HG03066 (cell line): ENCODE measurements around the gene TFDP2.
"Not testable (repeated sequence)": the region's sequence is repeated elsewhere in the genome, so short reads cannot be mapped to it uniquely, and the experiment has no call there.

Source experiments
- ATAC-seq: cut with Tn5 transposase; IDR thresholded peaks from one replicate; pipeline ENCODE4 v1.9.1; 2021; ENCODE audit warnings: low read depth; ENCODE audit not compliant: unreplicated experiment

TFDP2 gene

DNA sequence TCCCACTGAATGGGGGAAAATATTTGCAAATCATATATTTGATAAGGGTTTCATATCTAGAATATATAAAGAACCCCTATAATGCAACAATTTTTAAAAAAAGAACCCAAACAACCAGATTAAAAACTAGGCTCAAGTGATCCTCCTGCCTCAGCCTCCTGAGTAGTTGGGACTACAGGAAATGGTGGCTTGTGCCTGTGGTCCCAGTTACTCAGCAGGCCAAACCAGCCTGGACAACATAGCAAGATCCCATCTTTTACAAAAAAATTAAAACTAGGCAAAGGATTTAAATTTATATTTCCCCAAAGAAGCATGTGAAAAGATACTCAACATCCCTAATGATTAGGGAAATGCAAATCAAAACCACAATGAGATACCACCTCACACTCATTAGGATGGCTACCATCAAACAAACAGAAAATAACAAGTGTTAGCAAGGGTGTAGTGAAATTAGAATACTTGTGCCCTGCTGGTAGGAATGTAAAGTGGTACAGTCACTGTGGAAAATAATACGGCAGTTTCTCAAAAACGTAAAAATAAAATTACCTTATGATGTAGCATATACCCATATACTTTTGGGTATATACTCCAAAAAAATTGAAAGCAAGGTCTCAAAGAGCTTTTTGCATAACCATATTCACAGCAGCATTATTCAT lies 19.7 kb downstream of the TFDP2 start:
- ATAC-seq, result no peak

DNA sequence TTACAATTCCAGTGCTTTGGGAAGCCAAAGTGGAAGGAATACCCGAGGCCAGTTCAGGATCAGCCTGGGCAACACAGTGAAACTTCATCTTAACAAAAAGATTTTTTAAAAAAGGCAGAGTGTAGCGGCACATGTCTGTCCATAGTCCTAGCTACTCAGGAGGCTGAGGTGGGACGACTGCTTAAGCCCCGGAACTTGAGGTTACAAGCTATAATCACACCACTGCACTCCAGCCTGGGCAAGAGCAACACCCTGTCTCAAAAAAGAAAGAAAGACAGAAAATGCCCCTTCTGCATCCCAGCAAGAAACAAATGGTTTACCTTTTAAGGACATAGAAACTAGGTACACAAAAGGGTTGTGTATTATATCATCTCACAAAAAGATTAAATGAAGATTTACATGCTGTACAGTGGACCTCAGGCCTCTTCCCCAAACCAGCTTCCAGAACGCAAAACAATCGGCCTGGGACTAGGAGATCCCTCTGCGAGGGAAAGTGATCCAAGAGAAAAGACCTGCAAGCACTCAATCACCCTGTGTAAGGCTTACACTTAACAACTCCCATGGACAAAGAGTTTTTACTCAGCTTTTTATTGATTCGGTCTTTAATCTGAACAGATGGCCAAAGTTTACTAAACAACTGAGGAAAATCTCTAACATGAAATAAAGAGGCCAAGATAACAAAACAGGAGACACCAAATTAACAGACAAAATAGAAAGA lies 21.2 kb downstream of the TFDP2 start:
- no peak for ATAC-seq

DNA sequence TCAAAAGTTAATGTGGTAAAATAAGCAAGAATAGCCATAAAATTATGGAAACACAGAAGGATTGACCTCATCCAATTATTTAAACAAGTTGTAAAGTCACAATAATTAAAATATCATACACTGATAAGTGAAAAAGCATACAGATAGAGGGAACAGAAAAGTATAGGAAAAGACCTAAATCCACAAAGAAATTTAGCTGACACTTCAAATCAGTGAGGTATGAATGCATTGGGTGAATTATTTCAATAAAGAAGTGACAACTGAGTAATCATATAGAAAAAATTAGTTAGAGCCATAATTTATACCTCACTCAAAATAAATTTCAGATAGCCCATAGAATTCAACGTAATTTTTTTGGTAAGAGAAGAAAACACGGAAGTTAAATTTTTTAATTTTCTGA lies 25.1 kb downstream of the TFDP2 start:
- ATAC-seq, result no peak

DNA sequence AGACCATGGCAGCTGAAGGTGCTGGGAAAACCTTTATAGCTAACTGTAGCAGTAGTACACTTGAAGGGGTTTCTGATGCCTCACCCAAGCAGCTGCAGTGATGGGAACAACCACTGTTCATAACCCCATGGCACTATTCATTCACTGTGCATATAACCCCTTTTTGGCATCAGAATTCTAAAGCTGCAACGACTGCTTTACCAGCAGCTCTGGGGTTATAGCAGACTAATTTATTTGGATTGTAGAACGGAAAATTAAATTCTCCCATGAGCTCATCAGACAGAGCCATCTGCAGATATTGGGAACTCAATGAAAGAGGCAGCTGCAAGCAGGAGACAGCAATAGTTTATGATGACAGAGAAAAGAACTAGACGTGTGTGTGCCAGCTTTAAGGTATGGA lies 28.6 kb downstream of the TFDP2 start:
- ATAC-seq, result no peak

DNA sequence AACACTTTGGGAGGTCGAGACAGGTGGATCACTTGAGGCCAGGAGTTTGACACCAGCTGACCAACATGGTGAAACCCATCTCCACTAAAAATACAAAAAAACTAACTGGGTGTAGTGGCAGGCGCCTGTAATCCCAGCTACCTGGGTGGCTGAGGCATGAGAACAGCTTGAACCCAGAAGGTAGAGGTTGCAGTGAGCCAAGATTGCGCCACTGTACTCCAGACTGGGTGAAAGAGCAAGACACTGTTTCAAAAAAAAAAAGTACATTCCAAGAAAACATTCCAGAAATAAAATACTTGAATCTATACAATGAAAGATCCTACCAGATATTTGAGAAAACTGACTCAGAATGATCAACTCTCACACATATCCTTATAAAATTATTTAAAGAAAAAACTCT lies 30.4 kb downstream of the TFDP2 start:
- ATAC-seq, result no peak

DNA sequence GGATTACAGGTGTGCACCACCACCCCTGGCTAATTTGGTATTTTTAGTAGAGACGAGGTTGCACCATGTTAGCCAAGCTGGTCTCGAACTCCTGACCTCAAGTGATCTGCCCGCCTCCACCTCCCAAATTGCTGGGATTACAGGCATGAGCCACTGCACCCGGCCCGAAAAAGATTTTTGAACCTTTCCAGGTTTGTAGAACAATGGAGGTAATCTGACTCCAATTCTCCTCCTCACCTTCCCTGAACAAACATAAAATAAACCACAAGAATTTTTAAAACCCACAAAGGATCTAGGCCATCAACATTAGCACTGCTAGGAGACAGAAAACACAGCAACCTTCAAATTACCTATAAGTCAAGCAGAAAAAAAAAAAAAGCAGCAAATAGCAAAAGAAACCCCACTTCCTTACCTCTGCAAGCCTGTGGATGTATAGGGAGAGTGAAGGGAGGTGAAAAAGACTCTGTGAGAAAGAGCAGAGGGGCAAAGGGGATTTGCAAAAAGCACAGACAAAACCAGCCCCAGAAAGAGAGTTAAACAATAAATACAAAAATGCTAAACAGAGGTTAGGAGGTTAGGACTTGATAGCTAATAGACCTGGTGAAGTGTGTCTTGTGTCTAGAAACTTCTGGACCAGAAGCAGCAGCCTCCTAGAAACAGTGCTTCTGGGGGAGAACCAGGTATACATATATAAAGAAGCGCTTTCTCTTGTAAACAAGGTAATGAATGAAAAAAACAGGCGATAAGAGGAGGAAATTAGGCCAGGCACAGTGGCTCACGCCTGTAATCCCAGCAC lies 32.1 kb downstream of the TFDP2 start:
- ATAC-seq, result no peak

DNA sequence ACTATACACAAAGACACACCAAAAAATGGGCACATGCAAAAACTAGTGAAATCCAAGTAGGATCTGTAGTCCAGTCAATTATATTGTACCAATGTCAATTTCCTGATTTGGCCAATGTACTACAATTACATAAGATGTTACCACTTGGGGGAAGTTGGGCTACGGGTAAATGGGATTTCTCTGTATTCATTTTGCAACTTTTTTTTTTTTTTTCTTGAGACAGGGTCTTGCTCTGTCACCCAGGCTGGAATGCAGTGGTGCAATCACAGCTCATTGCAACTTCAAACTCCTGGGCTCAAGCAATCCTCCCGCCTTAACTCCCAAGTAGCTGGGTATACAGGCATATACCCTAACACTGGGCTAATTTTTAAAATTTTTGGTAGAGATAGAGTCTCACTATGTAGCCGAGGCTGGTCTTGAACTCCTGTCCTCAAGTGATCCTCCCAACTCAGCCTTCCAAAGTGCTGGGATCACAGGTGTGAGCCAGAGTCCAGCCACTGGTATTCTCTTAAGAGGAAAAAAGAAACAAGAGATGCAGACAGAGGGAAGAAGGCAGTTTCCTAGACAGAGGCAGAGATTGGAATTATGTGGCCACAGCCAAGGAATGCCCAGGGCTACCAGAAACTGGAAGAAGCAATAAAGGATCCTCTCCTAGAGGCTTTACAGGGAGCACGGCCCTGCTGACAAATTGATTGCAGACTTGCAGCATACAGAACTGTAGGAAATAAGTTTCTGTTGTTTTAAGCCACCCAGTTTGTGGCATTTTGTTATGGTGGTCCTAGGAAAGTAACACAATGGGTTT lies 33.3 kb downstream of the TFDP2 start:
- no peak for ATAC-seq

DNA sequence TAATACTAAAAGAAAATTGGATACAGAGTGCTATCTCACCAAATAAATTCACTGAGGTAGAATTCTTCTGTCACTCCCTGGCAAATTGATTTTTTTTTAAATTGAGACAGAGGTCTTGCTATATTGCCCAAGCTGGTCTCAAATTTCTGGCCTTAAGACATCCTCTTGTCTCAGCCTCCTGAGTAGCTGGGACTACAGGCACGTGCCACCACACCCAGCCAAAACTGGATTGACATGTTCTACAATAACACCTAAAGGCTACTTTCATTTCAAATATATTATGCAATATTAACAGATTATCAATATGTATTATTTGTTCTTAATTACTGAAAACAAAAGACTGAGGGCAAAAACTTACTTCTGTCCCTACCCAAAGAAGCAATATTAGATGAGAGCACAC lies 36.7 kb downstream of the TFDP2 start:
- no peak for ATAC-seq

DNA sequence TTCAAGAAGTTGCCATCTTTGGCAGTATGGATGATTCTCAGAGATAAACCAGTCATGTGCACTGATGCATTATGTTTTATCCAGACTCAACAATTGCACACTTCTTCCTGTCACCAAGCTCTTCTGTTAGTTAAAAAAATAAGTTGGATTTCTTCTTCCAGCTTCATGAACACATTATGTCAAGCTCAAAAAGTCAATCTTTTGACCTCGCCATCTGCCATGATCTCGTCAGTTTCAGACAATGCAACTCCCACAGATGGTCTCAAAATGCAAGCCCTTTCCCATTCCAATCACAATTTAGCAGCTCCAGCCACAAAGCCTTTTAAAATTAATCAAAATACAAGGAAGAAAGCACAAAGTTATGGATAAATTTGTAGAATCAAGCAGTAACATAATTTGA lies 42.8 kb downstream of the TFDP2 start:
- ATAC-seq, result no peak

DNA sequence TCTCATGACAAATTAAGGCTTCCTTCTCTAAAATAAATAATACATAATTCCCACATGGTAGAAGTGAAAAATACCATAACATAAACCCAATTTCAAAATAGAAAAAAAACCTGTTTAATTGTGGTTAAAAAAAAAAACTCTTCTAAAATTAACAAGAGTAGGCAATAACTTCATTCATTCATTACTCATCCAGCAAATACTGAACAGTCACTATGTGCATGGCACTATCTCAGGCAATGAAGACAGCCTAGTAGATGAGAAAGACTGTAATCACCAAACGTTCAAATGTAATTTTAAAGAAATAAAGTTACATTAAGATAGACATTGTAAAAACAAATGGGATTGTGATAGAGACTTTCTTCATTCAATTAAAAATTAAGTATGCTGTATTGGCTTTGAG lies 43.4 kb downstream of the TFDP2 start:
- no peak for ATAC-seq

DNA sequence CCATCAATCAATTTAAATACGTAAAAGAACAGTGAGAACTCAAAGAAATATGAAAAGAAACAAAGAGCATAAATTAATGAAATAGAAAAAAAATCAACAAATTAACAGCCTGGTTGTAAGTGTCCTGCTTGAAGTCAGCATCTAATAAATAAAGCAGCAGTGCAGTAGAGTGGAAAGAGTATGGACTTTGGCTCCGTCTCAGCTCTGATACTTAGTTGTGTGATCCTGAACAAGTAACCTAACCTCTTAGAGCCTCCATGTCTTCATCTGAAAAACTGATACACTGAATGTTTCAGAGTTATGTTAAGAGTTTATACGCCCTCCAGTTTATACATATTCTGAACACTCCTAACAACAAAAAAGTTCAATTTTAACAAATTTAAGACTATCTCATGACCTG lies 44.6 kb downstream of the TFDP2 start:
- ATAC-seq, result no peak

DNA sequence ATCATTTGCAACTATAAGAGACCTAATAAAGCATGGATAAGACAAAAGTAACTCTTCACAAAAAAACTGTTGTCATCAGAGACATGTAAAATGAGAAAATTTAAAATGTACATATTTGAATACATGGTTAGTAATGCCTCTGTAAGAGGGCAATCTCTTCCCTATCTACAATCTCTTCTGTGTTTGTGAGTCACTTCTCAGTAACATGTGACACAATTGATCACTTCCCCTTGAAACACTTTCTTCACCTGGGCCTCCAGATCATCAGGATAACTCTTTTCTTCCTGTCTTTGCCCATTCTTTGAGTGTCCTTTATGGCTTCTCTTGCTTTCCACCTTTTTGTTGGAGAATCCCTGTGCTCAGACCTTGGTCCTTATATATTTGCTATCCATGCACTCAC lies 50.4 kb downstream of the TFDP2 start:
- no peak for ATAC-seq

DNA sequence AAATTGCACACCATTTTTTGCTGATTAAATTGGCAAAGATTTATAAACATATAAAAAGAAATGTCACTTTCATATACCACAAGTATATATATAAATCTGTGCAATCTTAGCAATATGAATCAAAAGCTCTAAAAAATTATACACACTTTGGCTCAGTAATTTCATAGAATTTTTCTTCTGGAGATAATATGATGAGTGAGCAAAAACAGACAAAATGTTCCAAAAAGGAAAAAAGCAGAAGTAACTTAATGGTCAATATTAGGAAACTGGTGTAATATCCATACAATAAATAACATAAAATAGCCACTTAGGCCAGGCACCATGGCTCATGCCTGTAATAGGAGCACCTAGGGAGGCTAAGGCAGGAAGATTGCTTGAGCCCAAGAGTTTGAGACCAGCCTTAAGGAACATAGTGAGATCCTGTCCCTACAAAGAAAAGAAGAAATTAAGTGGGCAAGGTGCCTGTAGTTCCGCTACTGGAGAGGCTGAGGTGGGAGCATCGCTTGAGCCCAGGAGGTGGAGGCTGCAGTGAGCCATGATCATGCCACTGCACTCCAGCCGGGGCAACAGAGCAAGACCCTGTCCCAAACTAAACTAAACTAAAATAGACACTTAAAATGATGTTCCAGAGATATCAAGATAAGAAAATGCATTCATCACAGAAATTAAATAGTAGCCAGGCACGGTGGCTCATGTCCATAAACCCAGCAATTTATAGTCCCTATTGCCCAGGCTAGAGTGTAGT lies 52.1 kb downstream of the TFDP2 start:
- ATAC-seq, result no peak

DNA sequence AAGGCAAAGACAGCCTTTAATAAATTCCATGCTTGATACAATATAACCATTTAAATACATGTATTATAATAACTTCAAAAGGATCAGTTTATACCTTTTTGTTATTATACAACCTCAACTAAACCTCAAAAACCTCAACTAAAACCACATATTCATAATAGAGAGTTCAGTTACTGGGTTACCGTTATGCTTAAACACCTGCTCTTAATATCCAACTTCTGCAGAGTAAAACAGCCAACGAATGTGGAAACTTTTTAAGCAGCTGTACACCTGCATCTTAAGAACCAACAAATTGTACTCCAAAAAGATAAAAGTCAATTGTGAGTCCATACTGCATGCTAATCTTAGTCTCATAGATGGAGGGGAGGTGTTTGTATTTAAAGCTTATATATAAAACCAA lies 53.5 kb downstream of the TFDP2 start:
- no peak for ATAC-seq

DNA sequence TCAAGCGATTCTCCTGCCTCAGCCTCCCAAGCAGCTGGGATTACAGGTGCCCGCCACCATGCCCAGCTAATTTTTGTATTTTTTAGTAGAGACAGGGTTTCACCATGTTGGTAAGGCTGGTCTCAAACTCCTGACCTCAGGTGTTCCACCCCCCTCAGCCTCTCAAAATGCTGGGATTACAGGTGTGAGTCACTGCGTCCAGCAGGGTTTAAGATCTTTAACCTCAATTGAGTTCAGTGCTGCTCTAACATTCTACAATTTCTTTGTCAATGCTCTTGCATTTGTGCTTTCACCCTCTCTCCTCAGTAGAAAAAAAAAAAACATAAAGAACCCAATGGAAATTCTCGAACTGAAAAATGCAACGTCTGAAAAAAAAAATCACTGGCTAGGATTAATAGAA lies 60.4 kb downstream of the TFDP2 start:
- ATAC-seq, result not testable (repeated sequence)

DNA sequence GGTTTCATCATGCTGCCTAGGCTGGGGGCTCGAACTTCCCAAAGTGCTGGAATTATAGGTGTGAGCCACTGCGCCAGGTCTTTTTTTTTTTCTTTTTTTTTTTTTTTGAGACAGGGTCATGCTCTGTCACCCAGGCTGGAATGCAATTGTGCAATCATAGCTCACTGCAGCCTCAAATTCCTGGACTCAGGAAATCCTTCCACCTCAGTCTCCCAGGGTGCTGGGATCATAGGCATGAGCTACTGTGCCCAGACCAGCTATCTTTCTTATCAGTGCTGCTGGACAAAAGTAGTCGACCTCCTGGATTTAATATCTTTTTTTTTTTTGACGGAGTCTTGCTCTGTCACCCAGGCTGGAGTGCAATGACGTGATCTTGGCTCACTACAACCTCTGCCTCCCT lies 60.8 kb downstream of the TFDP2 start:
- no peak for ATAC-seq

DNA sequence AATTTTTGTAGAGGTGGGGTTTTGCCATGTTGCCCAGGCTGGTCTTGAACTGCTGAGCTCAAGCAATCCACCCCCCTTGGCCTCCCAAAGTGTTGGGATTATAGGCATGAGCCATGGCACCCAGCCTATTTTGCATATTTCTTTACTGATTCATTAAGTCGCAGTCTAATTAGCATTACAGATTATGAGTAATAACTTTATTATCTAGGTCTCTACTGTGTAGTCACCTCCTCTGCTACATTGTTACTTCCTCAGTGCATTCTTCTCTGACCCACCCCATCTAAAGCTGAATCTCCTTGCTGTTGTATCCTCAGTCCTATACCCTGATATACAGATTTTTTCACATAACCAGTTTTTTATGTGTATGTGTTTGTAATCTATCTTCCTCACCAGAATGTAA lies 61.7 kb downstream of the TFDP2 start:
- ATAC-seq, result no peak

DNA sequence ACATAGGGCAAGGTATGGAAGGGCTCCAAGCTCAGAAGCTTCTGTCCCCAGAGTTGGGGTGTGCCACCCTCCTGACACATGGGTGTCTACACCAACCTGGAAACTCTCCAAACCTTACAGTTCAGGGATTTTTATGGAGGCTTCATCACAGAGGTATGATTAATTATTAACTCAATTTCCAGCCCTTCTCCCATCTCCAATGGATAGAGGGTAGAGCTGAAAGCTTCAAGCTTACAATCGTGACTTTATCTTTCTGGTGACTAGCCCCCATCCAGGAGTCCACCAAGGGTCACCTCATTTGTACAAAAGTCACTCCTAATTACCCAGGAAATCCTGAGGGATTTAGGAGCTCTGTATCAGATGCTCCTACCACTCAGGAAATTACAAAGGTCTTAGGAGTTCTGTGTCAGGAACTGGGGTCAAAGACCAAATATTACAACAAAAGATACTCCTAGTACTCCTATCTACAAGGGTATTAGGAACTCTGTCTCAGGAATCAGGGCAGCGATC lies 62.7 kb downstream of the TFDP2 start:
- ATAC-seq, result no peak

DNA sequence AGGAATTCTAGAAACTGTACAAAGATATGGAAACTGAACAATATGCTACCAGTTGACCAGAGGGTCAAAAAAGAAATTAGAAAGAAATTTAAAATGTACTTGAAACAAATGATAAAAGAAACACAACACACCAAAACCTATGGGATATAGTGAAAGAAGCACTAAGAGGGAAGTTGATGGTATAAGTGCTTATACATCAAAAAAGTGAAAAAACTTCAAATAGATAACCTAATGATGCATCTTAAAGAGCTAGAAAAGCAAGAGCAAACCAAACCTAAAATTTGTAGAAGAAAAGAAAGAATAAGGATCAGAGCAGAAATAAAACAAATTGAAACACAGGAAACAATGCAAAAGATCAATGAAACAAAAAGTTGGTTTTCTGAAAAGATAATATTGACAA lies 68.2 kb downstream of the TFDP2 start:
- no peak for ATAC-seq

DNA sequence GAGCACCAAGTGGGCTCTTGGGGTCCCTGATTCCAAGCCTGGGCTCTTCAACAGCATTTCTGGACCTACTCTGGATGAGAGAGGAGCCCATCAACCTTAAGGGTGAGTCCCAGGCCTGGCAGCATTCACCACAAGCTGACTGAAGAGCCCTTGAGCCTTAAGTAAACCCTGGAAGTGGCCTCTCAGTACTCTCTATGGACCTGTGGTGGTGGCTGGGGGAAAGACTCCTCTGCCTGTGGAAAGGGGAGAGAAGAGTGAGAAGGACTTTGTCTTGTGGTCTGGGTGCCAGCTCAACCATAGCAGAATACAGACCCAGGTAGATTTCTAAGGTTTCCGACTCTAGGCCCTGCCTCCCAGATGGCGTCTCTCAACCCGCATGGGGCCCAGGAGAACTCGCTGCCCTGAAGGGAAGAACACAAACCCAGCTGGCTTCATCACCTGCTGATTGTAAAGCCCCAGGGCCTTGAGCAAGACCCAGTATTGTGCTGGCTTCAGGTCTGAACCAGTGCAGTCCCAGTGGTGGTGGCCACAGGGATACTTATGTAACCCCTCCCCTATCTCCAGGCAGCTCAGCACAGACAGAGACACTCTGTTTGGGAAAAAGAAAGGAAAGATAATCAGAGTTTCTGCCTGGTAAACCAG lies 71.4 kb downstream of the TFDP2 start:
- no peak for ATAC-seq
